Stimulated activated CD4-positive, alpha-beta T cell treated with anti-CD3 and anti-CD28 coated beads, Interleukin-15, amount 100 ng/mL, for 1 hour (primary cell): Measurements from ENCODE around the gene RNGTT.
"Not testable (repeated sequence)": the region's sequence is repeated elsewhere in the genome, so short reads cannot be mapped to it uniquely, and the experiment has no call there.

ENCODE experiments used
- DNase-seq, 2 donors: peaks; one replicate each; pipeline ENCODE4 v3.0.0-alpha.2; 2020; ENCODE audit warnings: low read depth in 1 of 2, low spot score in 1 of 2

The RNGTT gene

DNA sequence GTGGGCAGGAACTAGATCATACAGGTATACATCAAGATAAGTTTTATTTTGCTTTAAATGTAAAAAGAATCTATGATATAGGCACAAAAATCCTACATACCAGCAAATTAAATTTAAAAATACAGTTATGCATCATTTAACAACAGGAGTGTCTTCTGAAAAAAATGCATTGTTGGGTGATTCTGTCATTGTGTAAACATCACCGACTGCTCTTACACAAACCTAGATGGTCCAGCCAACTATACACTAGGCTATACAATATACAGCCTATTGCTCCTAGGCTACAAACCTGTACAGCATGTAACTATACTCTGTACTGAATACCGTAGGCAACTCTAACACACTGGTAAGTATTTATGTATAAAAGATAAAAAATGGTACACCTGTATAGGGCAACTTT lies 139.4 kb downstream of the RNGTT start:
- DNase-seq, result no peak

DNA sequence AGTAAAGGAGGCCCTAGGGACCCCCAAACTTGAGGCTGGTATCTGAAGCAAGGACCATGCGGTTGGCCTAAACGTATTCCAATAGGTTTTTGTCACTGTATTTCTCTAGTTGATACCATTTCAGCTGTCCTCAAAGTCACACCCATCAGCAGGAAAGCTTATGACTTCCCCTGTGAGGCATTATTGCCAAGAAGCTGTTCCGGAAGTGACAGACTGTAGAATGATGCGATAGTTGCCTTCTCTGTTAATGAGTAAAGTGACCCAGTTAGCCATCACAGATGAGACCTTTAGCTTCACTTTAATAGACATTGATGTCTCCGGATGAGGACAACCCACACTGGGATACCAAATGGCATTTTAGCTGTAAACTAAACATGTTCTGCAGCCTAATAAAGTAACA lies 147.9 kb downstream of the RNGTT start:
- no peak for DNase-seq

DNA sequence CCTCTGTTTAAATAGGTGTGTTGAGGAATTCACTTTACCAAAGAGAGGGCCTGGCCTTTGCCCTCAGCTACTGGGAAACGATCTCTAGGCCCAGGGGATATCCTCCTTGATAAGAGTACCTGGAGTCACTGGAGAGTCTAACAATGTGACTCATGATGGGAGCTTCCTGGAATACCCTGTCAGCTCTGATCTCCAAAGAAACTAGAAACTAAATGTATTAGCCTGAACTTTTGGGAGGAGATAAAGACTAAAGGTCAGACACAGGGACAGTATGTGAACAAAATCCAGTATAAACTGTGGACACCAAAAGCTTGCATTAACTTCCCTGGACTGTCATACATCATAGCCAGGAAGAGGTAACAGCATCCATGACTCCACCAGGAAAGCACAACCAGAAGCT lies 148.5 kb downstream of the RNGTT start:
- DNase-seq, result no peak

DNA sequence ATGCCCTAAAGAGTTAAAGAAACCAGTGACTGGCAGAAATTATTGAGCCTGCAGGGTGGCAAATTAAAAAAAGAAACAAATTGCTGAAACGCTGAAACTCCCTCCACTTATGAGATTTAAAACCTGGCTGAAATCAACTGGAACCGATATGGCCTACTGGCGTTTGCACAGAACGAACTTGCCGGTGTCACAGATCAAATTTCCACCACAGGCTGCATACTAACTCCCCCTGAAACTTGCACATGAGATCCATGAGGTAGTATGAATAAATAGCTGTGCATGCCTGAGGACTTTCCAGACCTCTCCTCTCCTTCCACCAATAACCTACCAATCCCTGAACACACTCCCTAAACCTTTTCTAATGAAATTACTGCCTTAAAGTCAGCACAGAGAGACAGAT lies 150.4 kb downstream of the RNGTT start:
- no peak for DNase-seq

DNA sequence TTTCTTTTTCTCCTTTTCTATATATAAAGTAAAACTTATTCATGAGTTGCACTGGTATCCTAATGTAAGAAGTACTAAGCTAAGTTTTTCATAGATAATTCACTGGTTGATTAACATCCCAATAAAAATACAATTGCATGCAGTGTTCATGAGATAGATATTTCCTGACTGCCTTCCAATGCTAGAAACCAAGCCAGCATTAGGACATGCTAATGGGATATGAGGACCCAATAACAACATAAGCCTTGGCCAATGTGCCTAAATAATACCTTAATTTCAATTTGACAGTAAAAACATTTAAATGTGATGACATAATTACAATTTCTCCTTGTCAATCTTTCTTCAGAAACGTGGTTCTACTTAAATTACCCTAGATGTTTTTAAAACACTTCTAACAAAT lies 152.7 kb downstream of the RNGTT start:
- DNase-seq, result no peak

DNA sequence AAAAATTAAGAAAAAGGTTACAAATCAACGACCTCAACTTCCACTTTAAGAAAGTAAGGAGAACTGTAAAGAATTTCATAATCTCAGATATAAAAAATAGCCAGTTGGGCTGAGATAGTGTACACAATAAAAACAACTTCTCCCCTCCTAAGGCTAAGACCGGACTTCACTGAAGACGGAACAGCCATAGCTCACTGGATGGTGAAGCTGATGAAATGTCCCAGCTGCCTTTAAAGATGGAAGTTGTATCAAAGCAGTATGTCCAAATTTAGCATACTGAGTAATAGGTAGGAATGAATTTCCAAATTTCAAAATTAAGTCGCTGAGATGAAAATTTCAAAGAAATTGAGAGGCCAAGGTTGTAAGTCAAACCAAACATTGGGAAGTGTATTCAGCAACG lies 153.3 kb downstream of the RNGTT start:
- no peak for DNase-seq

DNA sequence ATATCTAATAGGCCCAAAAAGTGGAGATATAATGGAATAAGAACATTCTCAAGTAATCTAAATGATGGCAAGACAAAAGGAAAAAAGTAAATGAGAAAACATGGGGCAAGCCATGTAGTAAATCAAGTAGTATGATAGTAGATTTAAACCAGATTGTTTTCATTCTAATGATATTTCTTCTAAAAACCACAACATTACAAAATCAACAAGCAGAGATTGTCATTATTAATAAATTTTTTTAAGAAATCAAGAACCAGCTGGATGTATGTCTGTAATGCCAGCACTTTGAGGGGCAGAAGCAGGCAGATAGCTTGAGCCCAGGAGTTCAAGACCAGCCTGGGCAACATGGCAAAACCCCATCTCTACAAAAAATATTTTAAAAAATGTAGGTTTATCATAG lies 155.0 kb downstream of the RNGTT start:
- DNase-seq, result no peak

DNA sequence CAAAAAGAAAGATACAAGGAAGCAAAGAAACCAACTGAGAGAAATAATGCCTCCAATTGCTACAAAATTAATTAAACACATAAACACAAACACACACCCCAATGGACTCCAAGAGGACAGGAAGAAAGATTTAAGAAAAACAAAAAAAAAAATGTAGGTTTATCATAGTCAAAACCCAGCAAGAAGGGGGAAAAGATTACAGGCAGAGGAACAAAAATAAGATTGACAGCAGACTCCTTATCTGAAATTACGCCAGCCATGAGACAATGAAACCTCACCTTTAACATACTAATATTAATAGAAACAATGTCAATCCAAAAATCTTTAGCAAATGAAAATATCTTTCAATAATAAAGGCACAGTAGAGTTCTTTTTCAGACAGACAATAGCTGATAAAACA lies 155.8 kb downstream of the RNGTT start:
- DNase-seq, result no peak

DNA sequence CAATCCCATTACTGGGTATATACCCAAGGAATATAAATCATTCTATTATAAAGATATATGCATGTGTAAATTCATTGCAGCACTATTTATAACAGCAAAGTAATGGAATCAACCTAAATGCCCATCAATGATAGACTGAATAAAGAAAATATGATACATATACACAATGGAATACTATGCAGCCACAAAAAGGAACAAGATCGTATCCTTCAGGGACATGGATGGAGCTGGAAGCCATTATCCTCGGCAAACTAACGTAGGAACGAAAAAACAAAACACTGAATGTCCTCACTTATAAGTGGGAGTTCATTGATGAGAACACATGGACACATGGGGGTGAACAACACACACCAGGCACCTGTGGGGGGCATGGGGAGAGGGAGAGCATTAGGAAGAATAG lies 156.7 kb downstream of the RNGTT start:
- no peak for DNase-seq

DNA sequence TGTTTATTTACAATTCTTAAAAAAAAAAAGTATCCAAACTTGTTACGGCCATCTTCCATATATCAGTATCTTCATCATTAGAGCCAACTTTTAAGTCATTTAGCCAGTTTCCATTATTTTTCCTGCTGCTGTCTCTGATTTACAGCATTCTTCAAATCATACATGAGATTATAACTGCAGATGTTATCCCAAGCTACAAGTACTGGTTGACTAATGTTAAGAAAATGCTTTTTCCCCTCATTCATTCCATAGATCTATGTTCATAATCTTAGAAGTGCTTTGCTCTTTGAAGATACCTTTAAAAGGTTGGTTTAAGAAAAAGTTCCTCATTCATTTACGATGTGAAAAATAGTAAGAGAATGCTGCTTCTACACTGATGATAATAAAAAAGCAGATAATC lies 158.7 kb downstream of the RNGTT start:
- no peak for DNase-seq

DNA sequence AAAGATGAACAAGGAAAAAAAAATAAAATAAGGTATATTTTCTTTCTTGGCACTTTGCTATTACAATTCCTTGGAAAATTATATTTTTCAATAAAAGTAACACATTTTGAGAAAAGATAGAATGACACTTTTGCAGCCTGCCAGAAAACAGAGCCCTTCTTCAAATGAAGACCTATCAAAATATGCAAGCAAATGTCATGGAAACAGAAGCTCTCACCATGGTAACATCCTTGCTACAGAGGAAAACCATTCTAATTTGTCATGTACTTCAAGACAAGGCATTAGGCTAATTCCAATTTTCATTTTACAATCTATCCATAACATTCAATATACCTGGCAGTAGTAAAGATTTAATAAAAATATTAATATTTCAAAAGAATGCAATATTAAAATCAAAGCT lies 177.9 kb downstream of the RNGTT start:
- DNase-seq, result no peak

DNA sequence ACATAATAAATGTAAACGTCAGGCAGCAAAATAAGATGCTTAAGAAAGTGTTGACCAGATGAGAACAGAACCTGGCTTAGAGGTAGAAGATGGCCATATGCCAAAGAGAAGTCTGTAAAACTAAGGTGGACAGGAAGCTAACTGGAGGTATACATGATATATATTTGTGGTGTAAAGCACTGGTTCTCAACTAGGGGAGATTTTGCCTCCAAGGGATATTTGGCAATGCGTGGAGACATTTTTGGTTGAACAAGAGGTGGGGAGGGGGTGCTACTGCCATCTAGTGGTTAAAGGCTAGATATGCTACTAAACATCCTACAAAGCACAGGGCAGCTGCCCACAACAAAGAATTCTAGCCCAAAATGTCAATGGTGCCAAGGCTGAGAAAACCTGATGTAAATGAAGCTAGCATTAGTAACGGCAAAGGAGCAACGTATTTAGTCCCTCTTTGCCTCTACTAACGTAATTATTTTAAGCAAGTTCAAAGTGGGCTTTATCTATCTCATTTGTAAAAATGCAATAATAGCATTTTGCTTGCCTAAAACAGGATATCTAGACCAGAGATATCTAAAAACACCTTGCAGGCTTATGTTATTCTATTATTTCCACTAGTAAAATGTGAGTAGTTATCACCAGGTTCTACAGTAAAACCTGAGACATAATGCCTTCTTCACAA lies 182.6 kb downstream of the RNGTT start:
- peak in 1 of 2 donors; percentile 6 for DNase-seq

DNA sequence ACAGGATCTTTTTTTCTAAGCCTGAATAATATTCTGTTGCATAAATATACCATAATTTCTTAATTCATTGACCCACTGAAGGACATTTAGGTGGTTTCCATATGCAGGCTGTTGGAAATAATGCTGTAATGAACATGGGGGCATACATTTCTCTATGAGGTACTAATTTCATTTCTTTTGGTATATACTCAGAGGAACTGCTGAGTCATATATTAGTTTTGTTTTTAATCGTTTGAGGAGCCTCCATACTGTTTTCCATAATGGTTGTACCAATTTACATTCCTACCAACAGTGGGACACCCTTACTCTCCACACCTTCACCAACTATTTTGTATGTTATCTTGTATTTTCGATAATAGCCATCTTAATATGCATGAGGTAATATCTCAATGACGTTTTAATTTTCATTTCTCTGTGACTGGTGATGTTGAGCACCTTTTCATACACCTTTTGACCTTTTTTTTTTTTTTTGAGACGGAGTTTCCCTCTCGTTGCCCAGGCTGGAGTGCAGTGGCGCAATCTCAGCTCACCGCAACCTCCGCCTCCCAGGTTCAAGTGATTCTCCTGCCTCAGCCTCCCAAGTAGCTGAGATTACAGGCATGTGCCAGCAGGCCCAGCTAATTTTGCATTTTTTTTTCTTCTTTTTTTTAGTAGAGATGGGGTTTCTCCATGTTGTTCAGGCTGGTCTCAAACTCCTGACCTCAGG lies 187.4 kb downstream of the RNGTT start:
- DNase-seq, result no peak

DNA sequence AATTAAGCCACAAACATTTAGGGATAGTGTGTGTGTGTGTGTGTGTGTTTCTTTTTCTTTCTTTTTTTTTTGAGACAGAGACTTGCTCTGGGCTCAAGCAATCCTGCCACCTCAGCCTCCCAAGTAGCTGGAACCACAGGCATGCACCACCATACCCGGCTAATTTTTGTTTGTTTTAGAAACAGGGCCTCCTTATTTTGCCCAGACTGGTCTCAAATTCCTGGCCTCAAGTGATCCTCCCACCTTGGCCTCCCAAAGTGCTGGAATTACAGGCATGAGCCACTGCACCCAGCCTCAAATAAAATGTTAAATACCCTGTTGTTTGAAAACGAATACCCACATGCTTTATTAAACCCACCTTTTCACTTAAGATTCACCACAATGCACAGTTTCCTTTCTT lies 195.3 kb downstream of the RNGTT start:
- not testable (repeated sequence) for DNase-seq

DNA sequence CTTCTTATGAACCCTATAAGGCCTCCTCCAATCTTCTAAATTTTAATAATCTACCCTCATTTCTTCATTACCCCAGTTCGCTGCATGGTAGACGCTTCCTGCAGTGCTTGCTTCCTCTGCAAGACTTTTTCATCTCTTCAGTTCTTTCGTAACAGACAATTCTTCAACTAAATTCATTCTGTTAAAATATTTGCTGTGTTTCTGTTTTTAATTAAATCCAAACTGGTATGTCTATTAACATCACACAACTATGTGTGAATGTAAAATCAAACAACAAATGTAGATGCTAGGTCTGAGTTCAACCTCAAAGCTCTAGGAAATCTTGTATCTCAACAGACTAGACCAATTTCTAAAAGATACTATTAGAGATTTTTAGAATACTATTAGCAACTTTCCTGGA lies 199.3 kb downstream of the RNGTT start:
- no peak for DNase-seq

DNA sequence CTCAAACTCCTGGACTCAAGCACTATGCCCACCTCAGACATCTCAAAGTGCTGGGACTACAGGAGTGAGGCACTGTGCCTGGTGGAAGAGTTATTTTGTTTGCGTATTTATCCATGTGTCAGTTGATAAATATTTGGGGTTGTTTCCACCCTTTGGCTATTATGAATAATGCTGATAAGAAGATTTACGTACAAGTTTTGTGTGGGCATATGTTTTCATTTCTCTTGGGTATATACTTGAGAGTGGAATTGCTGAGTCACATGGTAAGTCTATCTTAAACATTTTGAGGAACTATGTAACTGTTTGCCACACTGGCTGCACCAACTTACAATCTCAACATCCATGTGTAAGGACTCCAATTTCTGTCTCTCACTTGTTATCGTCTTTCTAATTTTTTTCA lies 200.3 kb downstream of the RNGTT start:
- no peak for DNase-seq

DNA sequence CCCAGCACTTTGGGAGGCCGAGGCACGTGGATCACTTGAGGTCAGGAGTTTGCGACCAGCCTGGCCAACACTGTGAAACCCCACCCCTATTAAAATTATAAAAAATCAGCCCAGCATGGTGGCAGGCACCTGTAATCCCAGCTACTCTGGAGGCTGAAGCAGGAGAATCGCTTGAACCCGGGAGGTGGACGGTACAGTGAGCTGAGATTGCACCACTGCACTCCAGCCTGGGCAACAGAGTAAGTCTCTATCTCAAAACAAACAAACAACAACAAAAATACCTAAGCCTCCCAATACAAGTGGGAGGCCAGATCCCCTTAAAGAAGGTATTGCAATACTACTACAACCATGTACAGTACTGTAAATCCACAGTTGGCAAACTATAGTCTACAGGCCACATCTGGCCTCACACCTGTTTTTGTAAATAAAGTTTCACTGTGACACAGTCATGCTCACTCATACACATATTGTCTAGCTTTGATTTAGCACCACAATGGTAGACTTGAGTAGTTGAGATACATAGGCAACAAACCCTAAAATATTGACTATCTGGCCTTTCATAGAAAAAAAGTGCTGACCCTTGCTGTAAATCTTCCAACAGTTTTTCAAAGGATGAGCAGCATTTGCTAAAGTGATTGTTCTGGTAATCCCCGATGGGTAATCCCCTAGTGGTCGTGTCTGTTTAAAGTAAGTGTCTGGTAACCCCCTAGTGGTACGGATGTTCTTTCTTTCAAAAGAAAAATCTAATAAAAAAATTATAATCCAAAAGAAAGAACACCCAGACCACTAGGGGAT lies 202.0 kb downstream of the RNGTT start:
- DNase-seq, result no peak

DNA sequence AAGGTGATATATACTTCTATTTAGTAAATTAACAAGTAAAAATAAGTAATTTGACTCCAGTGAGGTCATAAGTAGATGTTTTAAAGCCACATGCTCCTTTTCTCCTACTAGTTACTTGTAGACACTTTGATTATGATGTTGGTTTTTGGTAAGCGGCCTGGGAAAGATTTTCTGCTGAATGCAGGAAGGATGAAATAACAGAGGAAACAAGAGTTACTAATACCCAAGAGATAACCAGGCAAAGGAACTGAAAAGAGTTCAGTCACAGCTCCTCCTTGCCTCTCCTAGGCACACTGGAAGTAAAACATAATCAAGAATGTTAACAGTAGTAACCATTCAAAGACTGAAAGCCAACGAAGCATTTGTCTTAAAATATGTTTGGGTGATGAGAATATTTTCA lies 203.3 kb downstream of the RNGTT start:
- no peak for DNase-seq

DNA sequence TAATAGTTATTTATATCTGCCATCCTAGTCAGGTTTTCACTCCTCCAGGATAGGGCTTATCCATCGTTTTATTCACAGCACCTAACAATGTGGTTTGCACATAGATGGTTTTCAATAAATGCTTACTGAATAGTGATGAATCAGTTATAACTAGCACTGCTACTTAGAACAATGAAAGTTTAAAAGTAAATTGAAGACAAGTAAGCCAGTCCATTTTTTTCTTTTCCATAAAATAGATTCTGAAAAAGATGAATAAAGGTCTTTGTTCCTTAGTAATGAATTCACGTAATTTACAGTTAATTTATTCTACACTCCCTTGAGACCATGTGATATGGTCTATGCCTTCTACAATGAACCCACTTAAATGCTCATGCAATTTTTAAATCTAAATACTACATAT lies 212.5 kb downstream of the RNGTT start:
- DNase-seq, result no peak

DNA sequence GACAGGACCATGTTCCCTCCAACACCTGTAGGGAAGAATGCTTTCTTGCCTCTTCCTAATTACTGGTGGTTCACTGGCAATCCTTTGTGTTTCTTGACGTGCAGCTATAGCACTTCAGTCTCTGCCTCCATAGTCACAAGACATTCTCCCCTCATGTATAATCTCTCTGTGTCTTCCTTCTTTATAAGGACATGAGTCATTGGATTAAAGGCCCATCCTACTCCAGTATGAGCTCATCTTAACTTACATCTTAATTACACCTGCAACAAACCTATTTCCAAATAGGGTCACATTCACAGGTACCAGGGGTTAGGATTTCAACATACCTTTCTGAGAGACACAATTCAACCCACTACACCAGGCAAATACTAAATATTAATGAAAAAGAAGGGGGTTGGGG lies 213.6 kb downstream of the RNGTT start:
- DNase-seq, result no peak

DNA sequence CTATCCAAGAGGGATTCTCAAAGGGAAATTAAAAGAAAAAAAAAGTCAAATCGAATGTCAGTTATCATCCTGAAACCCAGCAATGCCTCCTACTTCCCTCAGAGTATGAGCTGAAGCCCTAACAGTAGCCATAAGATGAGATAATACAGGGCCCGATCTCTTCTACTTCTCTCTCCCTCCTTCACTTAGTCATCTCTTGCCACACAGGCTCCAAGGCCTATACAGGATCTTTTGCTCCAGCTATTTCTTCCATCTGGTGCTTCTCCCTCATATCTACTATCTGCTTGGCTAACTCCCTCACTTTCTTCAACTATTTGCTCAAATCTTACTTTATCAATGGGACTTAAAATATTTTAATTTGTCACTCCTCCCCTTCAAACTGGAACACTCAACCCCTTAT lies 215.3 kb downstream of the RNGTT start:
- no peak for DNase-seq

DNA sequence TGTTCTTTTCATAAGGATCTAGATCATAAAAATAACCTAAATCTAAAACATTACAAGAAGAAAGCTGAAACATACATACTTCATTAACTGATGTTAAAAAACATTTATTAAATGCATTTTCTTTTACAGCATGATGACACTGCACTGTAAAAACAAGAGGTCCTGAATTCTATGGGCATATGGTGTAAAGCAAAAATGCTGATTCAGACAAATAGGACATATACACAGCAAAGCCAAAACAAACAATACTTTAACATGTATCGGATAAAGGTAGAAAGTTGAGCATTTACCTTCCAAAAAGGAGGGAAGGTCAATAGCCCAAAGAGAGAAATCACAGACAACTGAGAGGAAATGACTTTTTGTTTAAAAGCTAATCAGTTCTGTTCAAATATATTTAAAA lies 221.5 kb downstream of the RNGTT start:
- DNase-seq, result no peak
